Nephron progenitor cell (in vitro differentiated cells): ENCODE data around the gene KCNJ14.

Experiments
- DNase-seq: peaks from one replicate; pipeline ENCODE4 v3.0.0; 2021
- H3K27ac Mint-ChIP-seq: 2 replicates; pipeline ENCODE4 v1.8.0; 2021; ENCODE audit warnings: mild to moderate bottlenecking, moderate library complexity, mixed read lengths
- H3K27me3 Mint-ChIP-seq: 2 replicates; pipeline ENCODE4 v1.8.0; 2021; ENCODE audit warnings: mild to moderate bottlenecking, low read depth, mixed read lengths; ENCODE audit not compliant: poor library complexity
- H3K36me3 Mint-ChIP-seq: 2 replicates; pipeline ENCODE4 v1.8.0; 2021; ENCODE audit warnings: low read depth, mixed read lengths
- H3K4me1 Mint-ChIP-seq: 2 replicates; pipeline ENCODE4 v1.8.0; 2021; ENCODE audit warnings: mixed read lengths
- H3K4me3 Mint-ChIP-seq: 2 replicates; pipeline ENCODE4 v1.8.0; 2021; ENCODE audit warnings: mild to moderate bottlenecking, moderate library complexity, mixed read lengths
- H3K9me3 Mint-ChIP-seq: 2 replicates; pipeline ENCODE4 v1.8.0; 2021; ENCODE audit warnings: mild to moderate bottlenecking, moderate library complexity, mixed read lengths
- CTCF ChIP-seq: fragments of 200-600 bp; sonication (generic); IDR thresholded peaks from 2 replicates; pipeline ENCODE4 v1.5.0; 2021; ENCODE audit warnings: antibody characterized with exemption

The KCNJ14 gene

GRCh38 chr19:48443256-48443655, 12.1 kb upstream of the KCNJ14 start:
- Mint-ChIP-seq H3K36me3 (peaks cover 30% of the 10 kb centered on the region), H3K9me3 (peaks cover 4% of the 10 kb centered on the region), H3K27ac (no peak overlapping the region), H3K27me3 (no peaks in the 10 kb centered on the region), H3K4me3 (no peak overlapping the region), H3K4me1 (peaks cover 39% of the 10 kb centered on the region)
- TF ChIP-seq CTCF, result no peak
- DNase-seq, result no peak

- no peak overlapping the region for H3K4me3 Mint-ChIP-seq
- H3K27me3 Mint-ChIP-seq, result no peaks in the 10 kb centered on the region
- TF ChIP-seq CTCF, result no peak
- no peak for DNase-seq
- no peak overlapping the region for H3K27ac Mint-ChIP-seq
- H3K4me1 Mint-ChIP-seq, result peaks cover 39% of the 10 kb centered on the region
- peaks cover 4% of the 10 kb centered on the region for H3K9me3 Mint-ChIP-seq
- H3K36me3 Mint-ChIP-seq, result peaks cover 34% of the 10 kb centered on the region
These were observed 11.6 kb upstream of the KCNJ14 start for GRCh38 chr19:48443731-48444128.

GRCh38 chr19:48444129-48444935, 11.0 kb upstream of the KCNJ14 start:
- Mint-ChIP-seq H3K4me3 (peak overlapping the region; percentile 88), H3K27ac (peak overlapping the region; percentile 84), H3K9me3 (peaks cover 4% of the 10 kb centered on the region), H3K4me1 (peaks cover 39% of the 10 kb centered on the region), H3K36me3 (peaks cover 38% of the 10 kb centered on the region), H3K27me3 (no peaks in the 10 kb centered on the region)
- no peak for TF ChIP-seq CTCF
- peak; percentile 32 for DNase-seq

GRCh38 chr19:48444936-48445200, 10.5 kb upstream of the KCNJ14 start:
- Mint-ChIP-seq H3K36me3 (peaks cover 38% of the 10 kb centered on the region), H3K4me1 (peaks cover 39% of the 10 kb centered on the region), H3K27ac (peak overlapping the region; percentile 84), H3K9me3 (peaks cover 4% of the 10 kb centered on the region), H3K4me3 (peak overlapping the region; percentile 88), H3K27me3 (no peaks in the 10 kb centered on the region)
- no peak for TF ChIP-seq CTCF
- DNase-seq, result no peak

- H3K9me3 Mint-ChIP-seq, result peaks cover 4% of the 10 kb centered on the region
- H3K4me3 Mint-ChIP-seq, result peak overlapping the region; percentile 88
- DNase-seq, result no peak
- peak; percentile 36 for TF ChIP-seq CTCF
- peak overlapping the region; percentile 84 for H3K27ac Mint-ChIP-seq
- peaks cover 39% of the 10 kb centered on the region for H3K4me1 Mint-ChIP-seq
- peaks cover 38% of the 10 kb centered on the region for H3K36me3 Mint-ChIP-seq
- H3K27me3 Mint-ChIP-seq, result no peaks in the 10 kb centered on the region
These were observed 10.1 kb upstream of the KCNJ14 start for GRCh38 chr19:48445256-48445605.
